ENCODE data around the gene TBXA2R. TPM values are rescaled to one million over a fixed set of nuclear protein-coding genes. Genes with fewer than 3 reads are reported as not detected.
"Not testable (repeated sequence)": the region's sequence is repeated elsewhere in the genome, so short reads cannot be mapped to it uniquely, and the experiment has no call there.

Gene TBXA2R
- total RNA-seq, 4 donors from 2014 or later, result 4.4 to 11.4 (median 7.2) TPM

DNA sequence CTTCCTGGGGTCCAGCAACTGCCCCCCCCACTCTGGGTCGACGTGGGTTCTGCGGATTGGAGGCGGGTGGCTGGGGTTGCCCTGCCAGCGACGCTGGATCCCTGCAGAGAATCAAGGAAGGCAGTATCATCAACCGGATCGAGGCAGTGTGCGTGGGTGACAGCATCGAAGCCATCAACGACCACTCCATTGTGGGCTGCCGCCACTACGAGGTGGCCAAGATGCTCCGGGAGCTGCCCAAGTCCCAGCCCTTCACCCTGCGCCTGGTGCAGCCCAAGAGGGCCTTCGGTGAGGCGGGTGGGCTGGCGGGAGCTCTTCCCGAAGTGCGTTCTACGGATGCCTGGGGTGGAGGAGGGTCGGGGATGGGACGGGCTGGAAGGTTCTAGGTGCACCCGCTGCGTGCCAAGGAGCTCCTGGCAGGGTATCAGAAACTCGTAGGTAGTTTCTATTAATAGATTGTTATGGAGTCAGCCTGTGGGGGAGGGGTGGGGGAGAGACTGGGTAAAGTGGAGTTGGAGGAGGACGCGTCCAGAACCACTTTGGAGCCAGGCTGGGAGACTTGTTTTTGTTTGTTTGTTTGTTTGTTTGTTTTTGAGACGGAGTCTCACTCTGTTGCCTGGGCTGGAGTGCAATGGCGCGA lies 19.8 kb downstream of the TBXA2R start:
- Histone ChIP-seq H3K27ac (no peak overlapping the region), H3K27me3 (peaks cover 0 to 23% of the 10 kb centered on the region in 2 donors), H3K4me1 (peaks cover 0 to 14% (median 3%) of the 10 kb centered on the region in 4 donors), H3K36me3 (no peaks in the 10 kb centered on the region), H3K9me3 (no peaks in the 10 kb centered on the region), H3K4me3 (no peak overlapping the region)
- 69 to 73% methylated on average over 19 to 31 of the region's 31 CpGs for WGBS, 2 donors
- TF ChIP-seq POLR2A (IDR thresholded peaks at IDR 0.05) (no peak), EP300 (IDR thresholded peaks at IDR 0.05) (no peak), CTCF (IDR thresholded peaks at IDR 0.05) (no peak)
- DNase-seq (ENCODE audit: low spot score in 2 of 2), result no peak

- Histone ChIP-seq H3K27ac (peak overlapping the region in 1 of 4 donors; percentile 3), H3K4me1 (peaks cover 0 to 14% (median 3%) of the 10 kb centered on the region in 4 donors), H3K36me3 (no peaks in the 10 kb centered on the region), H3K4me3 (peak overlapping the region; percentile 19 to 49 (median 32)), H3K9me3 (no peaks in the 10 kb centered on the region), H3K27me3 (peaks cover 0 to 23% of the 10 kb centered on the region in 2 donors)
- TF ChIP-seq POLR2A (IDR thresholded peaks at IDR 0.05) (no peak), CTCF (IDR thresholded peaks at IDR 0.05) (peak; percentile 34 to 66 (median 49))
- 35 to 54% methylated on average over 9 to 10 of the region's 16 CpGs for whole genome bisulfite sequencing, 2 donors
- no peak for DNase-seq (ENCODE audit: low spot score in 2 of 2)
These were observed 20.5 kb downstream of the TBXA2R start for GRCh38 chr19:3586127-3586626.

DNA sequence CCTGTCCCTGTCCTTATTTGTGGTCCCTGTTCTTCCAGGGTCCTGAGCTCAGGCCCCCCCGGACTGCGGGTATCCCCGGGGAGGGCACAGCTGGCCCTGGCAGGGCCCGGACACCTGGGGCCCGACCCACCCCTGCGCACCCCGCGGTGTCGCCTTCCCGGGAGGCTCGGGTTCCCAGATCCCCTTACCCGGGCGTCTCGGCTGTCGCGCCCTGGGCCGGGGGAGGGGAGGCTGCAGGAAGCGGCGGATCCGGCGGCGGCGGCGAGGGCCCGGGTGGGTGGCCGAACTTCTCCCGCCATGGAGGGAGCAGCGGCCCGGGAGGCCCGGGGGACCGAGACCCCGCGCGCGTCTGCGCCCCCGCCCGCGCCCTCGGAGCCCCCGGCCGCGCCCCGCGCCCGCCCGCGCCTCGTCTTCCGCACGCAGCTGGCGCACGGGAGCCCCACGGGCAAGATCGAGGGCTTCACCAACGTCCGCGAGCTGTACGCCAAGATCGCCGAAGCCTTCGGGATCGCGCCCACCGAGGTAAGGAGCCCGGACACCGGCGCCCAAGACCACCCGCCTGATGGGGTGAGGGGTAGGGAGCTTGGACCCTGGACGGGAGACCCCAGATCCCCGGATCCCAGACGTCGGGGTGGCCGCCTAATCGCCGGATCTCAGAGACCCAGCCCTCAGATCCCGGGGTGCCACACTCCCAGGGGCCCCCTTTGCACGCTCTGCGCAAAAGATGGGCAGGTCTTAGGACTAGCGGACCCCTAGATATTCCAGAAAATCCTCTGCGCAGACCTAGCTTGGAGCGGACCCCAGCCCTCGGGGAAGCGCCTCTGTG lies 21.2 kb downstream of the TBXA2R start, which contains the start of gene GIPC3:
GIPC3 (plus strand) TSS at position 178 of the 826 bp plus-strand sequence; CDS start at position 298, 120 bp downstream.
- Histone ChIP-seq H3K9me3 (no peaks in the 10 kb centered on the region), H3K4me3 (peak within 1 kb of the TSS; percentile 19 to 49 (median 32)), H3K27me3 (peaks cover 0 to 23% of the 10 kb centered on the region in 2 donors), H3K4me1 (peaks cover 0 to 16% (median 3%) of the 10 kb centered on the region in 4 donors), H3K36me3 (no peaks in the 10 kb centered on the region), H3K27ac (peak within 1 kb of the TSS in 1 of 4 donors; percentile 3)
- TF ChIP-seq EP300 (IDR thresholded peaks at IDR 0.05) (no peak), CTCF (IDR thresholded peaks at IDR 0.05) (no peak), POLR2A (IDR thresholded peaks at IDR 0.05) (no peak)
- 3 to 6% methylated on average over 20 to 40 of the region's 84 CpGs for WGBS, 2 donors
- no peak for DNase-seq (ENCODE audit: low spot score in 2 of 2)

- not testable (repeated sequence) for H3K27ac ChIP-seq; H3K36me3 ChIP-seq; DNase-seq (ENCODE audit: low spot score in 2 of 2); H3K9me3 ChIP-seq; H3K4me3 ChIP-seq
- 86 to 93% methylated on average over 15 of the region's 15 CpGs for WGBS, 2 donors
- peaks cover 0 to 23% of the 10 kb centered on the region in 2 donors for H3K27me3 ChIP-seq
- peaks cover 0 to 24% (median 4%) of the 10 kb centered on the region in 4 donors for H3K4me1 ChIP-seq
These were observed 22.5 kb downstream of the TBXA2R start for GRCh38 chr19:3584036-3584802.

- H3K4me3 ChIP-seq; H3K27ac ChIP-seq; H3K36me3 ChIP-seq; DNase-seq (ENCODE audit: low spot score in 2 of 2); H3K9me3 ChIP-seq: not testable (repeated sequence)
- H3K27me3 ChIP-seq, result peaks cover 0 to 23% of the 10 kb centered on the region in 2 donors
- WGBS, 2 donors, result 85 to 87% methylated on average over 4 of the region's 4 CpGs
- H3K4me1 ChIP-seq, result peaks cover 0 to 29% (median 5%) of the 10 kb centered on the region in 4 donors
These were observed 24.9 kb downstream of the TBXA2R start for GRCh38 chr19:3581792-3582191.
